ENCODE results near the gene SC5D. TPM values are rescaled to one million over a fixed set of nuclear protein-coding genes. Genes with fewer than 3 reads are reported as not detected.

The SC5D gene
- total RNA-seq, 1 donor from 2014 or later = 20.7 TPM

- intact Hi-C loops (cut with micrococcal nuclease) = no loop called here
- ATAC-seq (no peak), DNase-seq (no peak)
Measured at GRCh38 chr11:121282886-121283502, 9.6 kb upstream of the SC5D start.

GRCh38 chr11:121291319-121291718 lies 1.3 kb upstream of the SC5D start:
- intact Hi-C loops (cut with micrococcal nuclease) = no loop called here
- DNase-seq (no peak), ATAC-seq (no peak)

DNA sequence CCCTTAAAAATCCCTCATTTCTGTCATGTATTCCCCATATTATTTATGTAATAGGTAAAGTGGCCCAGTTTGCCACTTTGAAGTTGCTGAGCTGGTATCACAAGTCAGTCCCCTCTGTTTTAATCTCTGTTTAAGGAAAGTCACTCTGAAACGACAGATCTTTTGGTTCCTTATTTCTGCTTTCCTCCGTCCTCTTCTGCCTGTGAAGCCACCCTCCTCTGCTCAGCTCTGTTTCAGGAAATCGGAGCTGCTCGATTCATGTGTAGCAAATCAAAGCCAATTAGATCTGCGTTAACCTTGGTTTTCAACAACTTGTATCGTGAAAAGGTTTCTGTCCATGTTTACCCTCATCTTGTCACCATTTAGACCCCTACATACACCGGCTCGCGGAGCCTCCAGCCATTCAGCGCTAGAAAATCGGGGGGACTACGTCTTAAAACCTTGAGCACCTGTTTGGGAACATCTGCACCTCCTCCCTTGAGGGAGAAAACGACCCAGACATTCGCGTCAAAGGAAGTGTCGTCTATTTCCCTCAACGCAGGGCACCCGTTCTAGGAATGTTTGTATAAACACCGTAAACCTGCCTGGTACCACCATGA lies 576 bp upstream of the SC5D start:
- no peak for DNase-seq
- intact Hi-C loops (cut with micrococcal nuclease) = no loop called here
- peak; percentile 7 for ATAC-seq

- DNase-seq = no peak
- peak; percentile 4 for ATAC-seq
- intact Hi-C loops (cut with micrococcal nuclease) = no loop called here
Measured at GRCh38 chr11:121293288-121293594, 670 bp downstream of the SC5D start.

GRCh38 chr11:121295246-121296029 lies 2.9 kb downstream of the SC5D start:
- ATAC-seq = no peak
- intact Hi-C loops (cut with micrococcal nuclease) = no loop called here
- no peak for DNase-seq

- ATAC-seq (no peak), DNase-seq (no peak)
- intact Hi-C loops (cut with micrococcal nuclease) = no loop called here
Measured at GRCh38 chr11:121297872-121298271, 5.3 kb downstream of the SC5D start.

- no peak for ATAC-seq
- intact Hi-C loops (cut with micrococcal nuclease) = no loop called here
- no peak for DNase-seq
Measured at GRCh38 chr11:121298774-121299173, 6.2 kb downstream of the SC5D start.

DNA sequence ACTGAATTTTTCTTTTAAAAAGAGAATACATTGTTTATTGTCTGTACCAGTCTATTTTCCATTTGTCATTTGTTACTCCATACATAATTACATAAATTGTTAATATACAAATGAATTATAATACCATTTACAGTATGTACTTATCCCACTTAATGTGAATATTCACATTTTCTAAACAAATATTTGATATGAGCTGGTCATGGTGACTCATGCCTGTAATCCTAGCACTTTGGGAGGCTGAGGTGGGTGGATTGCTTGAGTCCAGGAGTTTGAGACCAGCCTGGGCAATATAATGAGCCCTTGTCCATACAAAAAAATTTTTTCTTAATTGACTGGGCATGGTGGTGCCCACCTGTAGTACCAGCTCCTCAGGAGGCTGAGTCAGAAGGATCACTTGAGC lies 6.8 kb downstream of the SC5D start:
- ATAC-seq (no peak), DNase-seq (no peak)
- intact Hi-C loops (cut with micrococcal nuclease) = no loop called here

GRCh38 chr11:121300313-121300971 lies 7.9 kb downstream of the SC5D start:
- ATAC-seq (peak; percentile 88), DNase-seq (no peak)
- intact Hi-C loops (cut with micrococcal nuclease) = no loop called here

DNA sequence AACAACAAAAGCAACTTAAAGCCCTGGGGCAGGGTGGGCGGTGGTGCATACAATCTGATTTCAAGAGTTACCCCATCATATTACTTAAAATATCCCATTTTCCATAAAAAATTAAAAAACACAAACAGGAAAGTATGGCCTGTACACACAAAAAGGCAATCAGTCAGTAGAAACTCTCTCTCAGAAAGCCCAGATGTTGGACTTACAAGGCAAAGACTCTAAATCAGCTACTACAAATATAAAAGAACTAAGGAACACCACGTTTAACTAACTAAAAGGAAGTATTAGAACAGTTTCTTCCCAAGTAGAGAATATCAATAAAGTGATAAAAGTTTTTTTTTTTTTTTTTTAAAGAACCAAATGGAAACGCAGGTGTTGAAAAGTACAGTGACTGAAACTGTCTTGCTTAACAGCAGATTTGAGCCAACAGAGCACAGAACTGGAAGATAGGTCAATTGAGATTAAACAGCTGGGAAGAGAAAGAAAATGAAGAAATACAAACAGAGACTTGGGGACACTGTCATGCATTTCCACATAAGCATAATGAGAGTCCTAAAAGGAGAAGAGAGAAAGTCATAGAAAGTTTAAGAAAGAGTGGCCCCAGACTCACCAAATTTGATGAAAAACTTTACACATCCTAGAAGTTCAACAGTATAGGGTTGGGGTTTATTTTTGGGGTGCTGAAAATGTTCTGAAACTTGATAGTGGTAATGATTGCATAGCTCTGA lies 8.6 kb downstream of the SC5D start:
- ATAC-seq (peak; percentile 83), DNase-seq (no peak)
- intact Hi-C loops (cut with micrococcal nuclease) = no loop called here

DNA sequence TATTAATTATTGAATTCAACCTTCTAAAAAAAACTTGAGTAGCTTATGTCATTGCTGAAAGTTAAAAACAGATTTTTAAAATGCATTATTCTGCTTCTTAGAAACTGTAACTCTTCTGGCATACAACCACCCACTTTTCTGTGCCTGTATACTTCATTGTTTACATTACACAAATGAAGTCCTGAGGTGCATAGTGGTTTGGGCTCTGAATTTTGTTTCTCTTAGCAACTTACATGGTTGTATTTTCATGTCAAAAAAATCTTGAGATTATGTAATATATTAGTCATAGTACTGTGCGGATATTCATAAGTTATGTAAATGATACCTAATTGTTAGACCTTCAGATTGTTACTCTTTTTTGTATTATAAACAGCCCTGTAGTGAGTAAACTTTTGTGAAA lies 12.2 kb downstream of the SC5D start:
- ATAC-seq = no peak

GRCh38 chr11:121308816-121309215 lies 16.2 kb downstream of the SC5D start:
- ATAC-seq (no peak), DNase-seq (no peak)
- intact Hi-C loops (cut with micrococcal nuclease) = no loop called here

More for the DNA sequence above, 12.2 kb downstream of the SC5D start:
- no peak for DNase-seq
- intact Hi-C loops (cut with micrococcal nuclease) = no loop called here

DNA sequence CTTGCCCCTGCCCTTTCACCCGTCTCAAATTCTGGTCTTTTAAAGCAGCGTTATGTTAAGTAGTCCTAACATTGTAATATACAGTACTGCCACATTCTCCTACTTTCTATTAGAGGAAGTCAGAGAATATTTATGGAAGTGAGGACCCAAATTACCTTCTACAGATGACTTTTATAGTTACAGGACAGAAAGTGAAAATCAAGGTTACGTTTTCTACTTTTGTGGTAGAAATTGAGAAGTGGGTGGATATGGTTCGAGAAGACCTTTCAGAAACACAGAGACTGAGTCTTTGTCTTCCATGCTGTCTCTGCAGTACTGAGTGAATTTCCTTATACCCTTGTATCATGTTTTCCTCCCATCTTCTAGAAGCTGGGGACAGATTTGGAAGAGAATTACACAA lies 17.1 kb downstream of the SC5D start:
- intact Hi-C loops (cut with micrococcal nuclease) = no loop called here
- ATAC-seq = no peak
- no peak for DNase-seq

- DNase-seq (no peak), ATAC-seq (no peak)
- intact Hi-C loops (cut with micrococcal nuclease) = no loop called here
Measured at GRCh38 chr11:121310908-121311307, 18.3 kb downstream of the SC5D start.

GRCh38 chr11:121311373-121311772 lies 18.8 kb downstream of the SC5D start:
- DNase-seq (no peak), ATAC-seq (no peak)
- intact Hi-C loops (cut with micrococcal nuclease) = no loop called here

DNA sequence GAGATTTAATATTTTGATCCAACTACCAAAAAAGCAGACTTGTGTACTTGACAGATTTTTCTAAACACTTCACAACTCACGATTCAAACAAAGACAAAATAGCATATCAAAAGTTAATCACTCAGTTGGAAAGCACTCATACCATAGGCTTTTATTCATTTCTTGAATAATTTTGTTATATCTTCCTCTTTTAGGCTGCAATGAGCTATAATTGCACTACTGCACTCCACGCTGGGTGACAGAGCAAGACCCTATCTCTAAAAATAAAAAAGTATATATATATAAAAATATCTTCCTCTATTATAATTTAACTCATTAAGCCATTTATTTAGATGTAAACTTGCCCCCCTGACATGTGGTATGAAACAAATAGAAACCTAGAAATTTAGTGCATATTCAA lies 19.9 kb downstream of the SC5D start:
- intact Hi-C loops (cut with micrococcal nuclease) = no loop called here
- DNase-seq = no peak
- ATAC-seq = no peak

DNA sequence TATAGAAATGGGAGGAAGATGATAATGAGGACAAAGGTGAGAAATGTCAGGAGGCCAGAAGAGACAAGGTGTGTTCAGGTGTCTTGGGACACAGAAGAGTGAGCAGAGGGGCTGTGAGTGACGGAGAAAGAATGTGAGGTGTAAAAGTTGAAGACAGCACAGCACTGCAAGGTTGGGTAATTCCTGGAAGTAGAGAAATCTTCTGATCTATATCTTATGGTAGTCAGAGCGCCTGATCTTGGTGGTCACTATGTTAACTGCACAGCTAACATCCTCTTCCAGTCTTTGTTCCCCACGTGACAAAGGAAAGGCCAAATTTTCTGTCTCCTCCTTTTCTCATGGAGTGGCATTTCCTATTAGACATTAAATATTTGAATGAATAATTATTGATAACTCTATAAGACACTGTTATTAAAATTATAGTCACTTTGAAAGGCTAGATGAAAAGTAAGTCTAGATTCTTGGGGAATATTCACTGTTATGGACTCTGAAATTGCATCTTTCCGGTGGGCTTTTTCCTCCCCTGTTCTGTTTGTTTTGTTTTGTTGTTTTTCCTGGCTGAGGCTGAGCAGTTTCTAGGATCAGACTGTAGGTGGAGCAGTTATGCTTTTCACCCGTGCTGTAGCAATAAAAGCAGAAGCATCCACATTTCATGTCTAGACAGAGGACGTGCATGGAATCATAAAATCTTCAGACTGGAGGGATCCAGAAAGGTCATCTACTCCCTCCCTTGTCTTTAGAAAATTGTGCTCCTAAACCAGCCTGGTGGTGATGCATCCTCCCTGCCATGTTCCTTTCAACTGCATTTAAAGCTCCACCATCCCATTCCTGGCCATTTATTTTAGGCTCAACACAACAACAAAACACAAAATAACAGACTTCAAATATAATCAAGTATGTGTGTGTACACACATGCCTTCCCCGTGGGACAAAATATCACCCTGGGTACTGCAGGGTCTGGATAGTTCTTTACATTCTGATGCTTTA lies 26.6 kb downstream of the SC5D start:
- intact Hi-C loops (cut with micrococcal nuclease) = loop anchor here (2.0 to 5.0 kb wide), 2 partner anchors 213 to 272 kb away; no protein-coding TSS in a partner anchor
- ATAC-seq (peak; percentile 56), DNase-seq (no peak)

DNA sequence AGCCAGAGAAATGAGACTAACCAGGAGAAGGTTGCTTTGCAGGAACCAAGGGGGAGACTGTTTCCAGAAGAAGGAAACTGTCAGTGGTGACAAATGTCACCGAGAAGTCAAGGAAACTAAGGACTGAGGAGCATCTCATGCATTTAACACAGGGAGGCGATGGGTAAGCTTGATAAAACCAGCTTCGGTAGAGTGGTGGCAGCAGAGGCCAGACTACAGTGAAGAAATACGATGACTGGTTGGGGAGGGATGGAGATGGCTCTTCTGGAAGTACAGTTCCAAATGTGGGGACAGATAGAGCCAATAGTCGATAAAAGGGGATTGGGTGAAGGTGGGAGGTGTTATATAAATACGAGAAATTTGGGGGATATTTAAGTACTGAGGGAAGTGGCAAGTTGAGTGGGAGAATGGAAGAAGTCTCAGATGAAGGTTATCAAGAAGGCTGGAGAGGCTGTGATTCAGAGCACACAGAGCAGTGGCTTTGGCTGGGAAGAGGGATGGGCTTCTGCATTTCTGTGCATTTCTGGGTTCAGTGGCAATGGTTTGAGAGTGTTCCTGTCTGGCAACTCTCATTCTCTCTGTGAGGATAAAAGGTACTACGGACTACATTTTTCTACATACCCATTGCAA lies 29.2 kb downstream of the SC5D start:
- DNase-seq (no peak), ATAC-seq (peak; percentile 89)
- intact Hi-C loops (cut with micrococcal nuclease) = no loop called here

Measured in left ventricle myocardium superior (tissue), 1 donor.